Effector memory CD8-positive, alpha-beta T cell (primary cell): Measurements from ENCODE around the gene SUCLA2.

Source experiments
- ATAC-seq: fragments of 150-1000 bp; cut with Tn5 transposase; replicated peaks from 2 replicates; pipeline ENCODE4 v1.10.0; 2021; ENCODE audit warnings: mild to moderate bottlenecking, moderate library complexity
- DNase-seq, 3 experiments: peaks; one replicate each; pipeline ENCODE4 v3.0.0; 2021
- H3K27ac Mint-ChIP-seq, 2 donors: one replicate each; pipeline ENCODE4 v1.8.0; 2022; ENCODE audit warnings: mild to moderate bottlenecking in 2 of 2, mixed read lengths in 2 of 2, moderate library complexity in 2 of 2
- H3K27me3 Mint-ChIP-seq, 2 donors: one replicate each; pipeline ENCODE4 v1.8.0; 2022; ENCODE audit warnings: mixed read lengths in 2 of 2
- H3K36me3 Mint-ChIP-seq: one replicate; pipeline ENCODE4 v1.8.0; 2022; ENCODE audit warnings: mild to moderate bottlenecking, moderate library complexity, mixed read lengths; ENCODE audit not compliant: insufficient read depth
- H3K4me1 Mint-ChIP-seq, 2 donors: one replicate each; pipeline ENCODE4 v1.8.0; 2022; ENCODE audit warnings: low read depth in 2 of 2, mixed read lengths in 2 of 2
- H3K4me3 Mint-ChIP-seq, 2 donors: one replicate each; pipeline ENCODE4 v1.8.0; 2022; ENCODE audit warnings: mild to moderate bottlenecking in 2 of 2, mixed read lengths in 2 of 2, moderate library complexity in 2 of 2
- H3K9me3 Mint-ChIP-seq, 2 donors: one replicate each; pipeline ENCODE4 v1.8.0; 2022; ENCODE audit warnings: mixed read lengths in 2 of 2
- total RNA-seq, 9 experiments: gene quantifications; one replicate each; lab custom pipeline; 2026; lab: John Stamatoyannopoulos, UW

Gene SUCLA2
- 12.1 to 45.8 (median 35.6) reads per million in 9 experiments for total RNA-seq

DNA sequence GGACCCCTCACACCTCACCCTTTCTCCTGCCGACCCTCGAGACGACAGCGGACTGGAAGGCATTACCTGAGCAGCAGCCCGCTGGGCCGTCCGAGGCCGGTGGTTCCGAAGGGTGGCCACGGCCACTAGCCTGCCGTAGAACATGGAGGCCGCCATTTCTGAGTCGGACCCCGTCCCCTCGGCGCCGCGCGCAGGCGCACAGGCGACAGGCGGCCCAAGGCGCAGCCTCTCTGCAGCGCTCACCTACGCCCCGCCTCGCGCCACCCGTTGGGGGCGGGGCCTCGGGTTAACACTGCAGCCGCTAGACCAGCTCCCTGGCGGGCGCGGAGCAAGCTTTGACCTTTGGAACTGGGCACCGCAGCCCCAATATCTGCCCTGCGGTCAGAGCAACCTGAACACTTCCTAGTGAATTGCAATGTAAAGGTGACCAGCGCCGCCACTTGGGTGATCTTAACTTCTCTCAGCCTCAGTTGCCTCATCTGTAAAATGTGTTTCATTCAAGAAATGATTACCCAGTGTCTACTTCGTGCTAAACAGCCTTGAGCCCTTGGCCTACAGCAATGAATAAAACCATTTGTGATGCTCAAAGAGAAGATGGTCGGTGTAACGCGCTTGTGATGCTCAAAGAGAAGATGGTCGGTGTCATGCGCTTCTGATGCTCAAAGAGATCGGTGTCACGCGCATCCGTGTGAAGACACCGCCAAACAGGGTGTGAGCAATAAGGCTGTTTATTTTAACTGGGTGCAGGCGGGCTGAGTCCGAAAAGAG is at the start of gene SUCLA2:
Gene SUCLA2, minus strand, starts transcription at position 160 of the 768 bp plus-strand sequence. Its CDS starts 4 bp downstream, at position 156.
- Mint-ChIP-seq H3K27ac (peak within 1 kb of the TSS; percentile 90 to 92), H3K4me1 (peaks cover 24 to 40% of the 10 kb centered on the region in 2 donors), H3K36me3 (peaks cover 12% of the 10 kb centered on the region), H3K27me3 (no peaks in the 10 kb centered on the region), H3K4me3 (peak within 1 kb of the TSS; percentile 91 to 95), H3K9me3 (no peaks in the 10 kb centered on the region)
- peak; percentile 99 for ATAC-seq
- peak; percentile 83 to 89 (median 84) for DNase-seq

DNA sequence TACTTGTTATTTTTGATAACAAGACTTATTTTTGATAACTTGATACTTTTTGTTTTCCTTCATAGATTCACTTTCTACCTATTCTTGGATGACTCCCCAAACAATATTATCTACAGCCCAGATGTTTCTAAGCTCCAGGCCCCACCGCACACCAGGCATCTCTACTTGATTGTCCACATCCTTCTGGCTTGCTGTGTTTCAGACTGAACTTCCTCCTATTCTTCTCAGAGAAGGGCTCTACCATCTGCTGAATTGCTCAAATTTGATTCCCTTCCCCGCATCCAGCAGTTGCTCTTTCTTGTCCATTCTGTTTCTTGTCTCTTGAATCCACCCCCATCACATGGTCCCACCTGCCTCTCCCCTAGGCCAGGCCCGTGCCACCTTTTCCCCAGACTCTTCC is 49.5 kb upstream of the SUCLA2 start:
- no peak overlapping the region for H3K27ac Mint-ChIP-seq
- H3K27me3 Mint-ChIP-seq, result no peaks in the 10 kb centered on the region
- ATAC-seq (no peak), DNase-seq (no peak)
- no peaks in the 10 kb centered on the region for H3K9me3 Mint-ChIP-seq
- peaks cover 21% of the 10 kb centered on the region for H3K36me3 Mint-ChIP-seq
- H3K4me1 Mint-ChIP-seq, result peaks cover 0 to 2% of the 10 kb centered on the region in 2 donors
- no peak overlapping the region for H3K4me3 Mint-ChIP-seq

DNA sequence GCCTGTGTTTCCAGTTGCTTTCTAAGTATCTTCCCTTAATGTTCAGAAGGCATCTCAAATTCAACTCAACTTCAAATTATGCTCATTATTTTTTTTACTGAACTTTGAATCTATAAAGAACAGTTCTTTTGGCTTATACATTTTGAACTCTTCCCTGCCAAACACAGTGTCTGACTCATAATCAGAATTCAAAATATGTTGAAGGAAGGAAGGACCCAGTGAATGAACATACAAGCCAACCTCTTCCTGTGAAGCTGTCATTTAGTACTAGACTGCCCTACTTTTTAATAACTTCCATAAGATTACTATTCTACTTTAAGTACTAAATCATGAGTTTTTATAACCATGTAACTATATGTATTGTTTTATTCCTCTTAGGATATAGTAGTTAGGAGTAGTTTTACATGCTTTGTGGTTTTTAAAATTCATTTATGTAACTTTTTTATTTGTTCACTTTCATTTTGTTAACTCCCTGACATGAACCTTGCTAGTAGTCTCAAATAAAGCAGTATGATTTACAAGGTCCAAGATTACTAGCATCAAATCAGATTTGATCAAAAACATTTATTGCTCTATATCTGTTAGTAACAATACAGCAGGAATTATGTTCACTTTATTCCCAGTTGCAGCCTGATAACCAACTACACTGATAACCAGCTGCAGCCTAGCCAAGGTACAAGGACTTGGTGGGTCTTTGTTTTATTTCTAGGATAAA is 42.9 kb upstream of the SUCLA2 start:
- peak overlapping the region in 1 of 2 donors; percentile 61 for H3K27ac Mint-ChIP-seq
- H3K36me3 Mint-ChIP-seq, result peaks cover 16% of the 10 kb centered on the region
- no peaks in the 10 kb centered on the region for H3K9me3 Mint-ChIP-seq
- no peaks in the 10 kb centered on the region for H3K27me3 Mint-ChIP-seq
- DNase-seq, result no peak
- no peak for ATAC-seq
- H3K4me3 Mint-ChIP-seq, result no peak overlapping the region
- H3K4me1 Mint-ChIP-seq, result peaks cover 1 to 10% of the 10 kb centered on the region in 2 donors

DNA sequence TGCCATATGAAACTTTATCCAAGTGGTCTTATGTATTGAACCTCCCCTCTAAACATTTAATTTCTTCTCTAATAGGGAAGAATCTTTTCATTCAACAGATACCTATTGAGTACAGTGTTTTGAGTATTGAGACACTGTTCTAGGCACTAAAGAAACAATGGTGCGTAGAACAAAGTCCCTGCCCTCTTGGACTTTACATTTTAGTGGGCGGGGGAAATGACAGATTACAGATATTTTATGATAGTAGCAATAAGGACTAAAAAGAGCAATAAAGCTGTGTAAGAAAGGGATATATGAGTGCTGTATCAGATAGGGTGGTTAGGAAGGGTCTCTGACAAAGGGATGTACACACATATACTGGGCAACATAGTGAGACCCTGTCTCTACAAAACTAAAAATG is 41.8 kb upstream of the SUCLA2 start:
- DNase-seq (no peak), ATAC-seq (no peak)
- Mint-ChIP-seq H3K4me3 (no peak overlapping the region), H3K36me3 (peaks cover 21% of the 10 kb centered on the region), H3K9me3 (no peaks in the 10 kb centered on the region), H3K27ac (peak overlapping the region; percentile 17 to 55), H3K4me1 (peaks cover 8 to 13% of the 10 kb centered on the region in 2 donors), H3K27me3 (no peaks in the 10 kb centered on the region)

DNA sequence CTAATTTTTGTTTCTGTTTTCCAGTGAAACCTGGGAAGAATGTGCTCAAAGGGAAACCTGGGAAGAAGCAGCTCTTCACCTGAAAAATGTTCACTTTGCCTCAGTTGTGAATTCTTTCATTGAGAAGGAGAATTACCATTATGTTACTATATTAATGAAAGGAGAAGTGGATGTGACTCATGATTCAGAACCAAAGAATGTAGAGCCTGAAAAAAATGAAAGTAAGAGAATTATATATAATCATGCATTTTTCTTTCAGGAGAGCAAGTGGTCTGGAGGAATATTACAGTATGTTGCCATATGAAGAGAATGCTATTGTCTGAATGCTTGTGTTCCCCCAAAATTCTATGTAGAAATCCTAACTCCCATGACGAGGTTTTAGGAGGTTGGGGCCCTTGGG is 39.8 kb upstream of the SUCLA2 start:
- Mint-ChIP-seq H3K9me3 (no peaks in the 10 kb centered on the region), H3K4me1 (peaks cover 14 to 18% of the 10 kb centered on the region in 2 donors), H3K27ac (no peak overlapping the region), H3K4me3 (no peak overlapping the region), H3K27me3 (no peaks in the 10 kb centered on the region), H3K36me3 (peaks cover 20% of the 10 kb centered on the region)
- ATAC-seq (no peak), DNase-seq (no peak)

DNA sequence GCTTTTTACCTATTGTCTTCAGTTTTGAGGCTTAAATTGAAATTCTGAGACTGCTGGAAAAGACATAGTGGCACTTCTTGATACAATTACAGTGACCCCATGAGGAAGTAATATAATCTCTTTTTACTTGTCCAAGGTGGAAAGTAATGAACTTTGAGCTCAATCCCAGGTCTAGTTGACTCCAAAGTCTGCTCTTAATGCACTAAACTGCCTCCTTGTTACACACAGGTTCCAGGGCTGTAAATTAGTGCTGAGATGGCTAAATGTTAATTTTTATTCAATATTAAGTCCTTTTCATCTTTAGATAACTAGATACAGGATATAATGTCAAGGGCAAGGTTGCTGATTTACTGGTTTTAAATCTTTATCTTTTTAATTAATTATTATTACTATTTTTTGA is 39.0 kb upstream of the SUCLA2 start:
- no peaks in the 10 kb centered on the region for H3K9me3 Mint-ChIP-seq
- peaks cover 20% of the 10 kb centered on the region for H3K36me3 Mint-ChIP-seq
- H3K4me3 Mint-ChIP-seq, result peak overlapping the region in 1 of 2 donors; percentile 92
- H3K27me3 Mint-ChIP-seq, result no peaks in the 10 kb centered on the region
- H3K4me1 Mint-ChIP-seq, result peaks cover 14 to 18% of the 10 kb centered on the region in 2 donors
- H3K27ac Mint-ChIP-seq, result peak overlapping the region in 1 of 2 donors; percentile 44
- no peak for ATAC-seq
- DNase-seq, result no peak

DNA sequence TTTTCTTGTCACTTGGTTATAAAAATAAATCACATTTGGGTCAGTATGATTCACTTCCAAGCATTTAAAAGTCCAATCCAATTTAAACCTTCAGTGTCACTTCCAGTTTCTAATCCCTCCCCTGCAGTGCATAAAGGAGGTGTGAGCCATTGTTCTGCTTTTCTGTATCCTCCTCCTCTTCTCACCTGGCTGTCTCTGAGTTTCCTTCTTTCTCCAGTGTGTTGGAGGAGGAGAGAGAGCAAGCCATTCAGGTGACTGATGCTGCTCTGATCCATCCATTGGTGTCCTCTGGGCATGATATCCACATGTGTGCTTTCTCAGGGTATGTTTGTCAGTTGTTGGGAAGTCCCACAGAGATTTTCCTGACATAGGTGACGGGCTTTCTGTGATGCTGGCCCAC is 37.7 kb upstream of the SUCLA2 start:
- no peaks in the 10 kb centered on the region for H3K9me3 Mint-ChIP-seq
- no peak for DNase-seq
- H3K4me1 Mint-ChIP-seq, result peaks cover 18 to 24% of the 10 kb centered on the region in 2 donors
- no peaks in the 10 kb centered on the region for H3K27me3 Mint-ChIP-seq
- peak overlapping the region; percentile 88 to 92 for H3K4me3 Mint-ChIP-seq
- peaks cover 20% of the 10 kb centered on the region for H3K36me3 Mint-ChIP-seq
- peak overlapping the region; percentile 98 for H3K27ac Mint-ChIP-seq
- no peak for ATAC-seq

DNA sequence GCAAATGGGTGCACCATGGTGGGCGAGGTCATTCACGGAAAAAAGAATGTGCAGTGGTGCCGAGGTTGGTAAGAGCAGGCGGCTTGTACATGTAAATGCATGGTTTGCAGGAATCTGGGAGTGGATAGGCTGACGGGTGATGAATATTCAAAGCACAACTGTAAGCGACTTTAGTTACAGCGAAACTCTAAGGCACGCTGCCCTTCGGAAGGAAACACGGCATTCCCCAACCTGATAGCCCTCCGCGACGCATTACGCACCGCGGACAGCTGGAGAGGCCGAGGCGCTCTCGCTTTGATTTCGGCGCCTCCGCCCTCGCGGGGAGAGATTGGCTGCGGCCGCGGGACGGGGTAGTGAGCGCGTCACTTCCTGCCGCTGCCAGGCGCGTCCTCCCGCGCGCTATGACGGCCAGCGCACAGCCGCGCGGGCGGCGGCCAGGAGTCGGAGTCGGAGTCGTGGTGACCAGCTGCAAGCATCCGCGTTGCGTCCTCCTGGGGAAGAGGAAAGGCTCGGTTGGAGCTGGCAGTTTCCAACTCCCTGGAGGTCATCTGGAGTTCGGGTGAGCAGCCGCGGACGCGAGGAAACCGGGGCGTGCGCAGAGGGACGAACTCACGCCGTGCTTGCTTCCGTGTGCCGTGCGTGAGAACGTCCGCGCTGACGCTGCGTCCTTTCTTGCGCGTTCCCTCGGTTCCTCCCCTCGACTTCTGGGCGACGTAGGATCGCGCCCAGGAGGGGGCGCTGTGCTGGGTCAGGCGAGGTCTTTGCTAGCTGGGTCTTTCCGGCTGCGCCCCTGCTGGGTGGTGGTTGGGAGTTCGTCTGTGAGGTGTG is 36.5 kb upstream of the SUCLA2 start, which contains the start of gene NUDT15:
Gene NUDT15, plus strand, starts transcription at position 381 of the 828 bp plus-strand sequence. Its CDS starts 21 bp downstream, at position 402.
- Mint-ChIP-seq H3K4me1 (peaks cover 18 to 21% of the 10 kb centered on the region in 2 donors), H3K27ac (peak within 1 kb of the TSS; percentile 98), H3K27me3 (no peaks in the 10 kb centered on the region), H3K36me3 (peaks cover 20% of the 10 kb centered on the region), H3K4me3 (peak within 1 kb of the TSS; percentile 88 to 92), H3K9me3 (no peaks in the 10 kb centered on the region)
- ATAC-seq (peak; percentile 86), DNase-seq (peak; percentile 93 to 95 (median 95))

DNA sequence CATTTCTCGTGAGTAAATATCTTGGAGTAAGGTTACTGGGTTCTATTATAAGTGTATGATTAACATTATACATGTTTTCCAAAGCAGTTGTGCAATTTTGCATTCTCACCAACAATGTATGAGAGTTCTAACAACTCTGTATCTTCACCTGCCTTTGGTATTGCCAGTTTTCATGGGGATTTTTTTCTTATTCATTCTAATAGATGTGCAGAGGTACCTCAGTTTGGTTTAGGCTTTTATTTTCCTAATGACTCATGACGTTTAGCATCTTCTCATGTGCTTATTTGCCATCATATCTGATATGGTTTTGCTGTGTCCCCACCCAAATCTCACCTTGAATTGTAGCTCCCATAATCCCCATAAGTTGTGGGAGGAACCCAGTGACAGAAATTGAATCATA is 28.8 kb upstream of the SUCLA2 start:
- DNase-seq (no peak), ATAC-seq (no peak)
- H3K27ac Mint-ChIP-seq, result no peak overlapping the region
- H3K4me1 Mint-ChIP-seq, result peaks cover 4 to 5% of the 10 kb centered on the region in 2 donors
- H3K36me3 Mint-ChIP-seq, result peaks cover 5% of the 10 kb centered on the region
- H3K27me3 Mint-ChIP-seq, result no peaks in the 10 kb centered on the region
- H3K4me3 Mint-ChIP-seq, result no peak overlapping the region
- no peaks in the 10 kb centered on the region for H3K9me3 Mint-ChIP-seq

DNA sequence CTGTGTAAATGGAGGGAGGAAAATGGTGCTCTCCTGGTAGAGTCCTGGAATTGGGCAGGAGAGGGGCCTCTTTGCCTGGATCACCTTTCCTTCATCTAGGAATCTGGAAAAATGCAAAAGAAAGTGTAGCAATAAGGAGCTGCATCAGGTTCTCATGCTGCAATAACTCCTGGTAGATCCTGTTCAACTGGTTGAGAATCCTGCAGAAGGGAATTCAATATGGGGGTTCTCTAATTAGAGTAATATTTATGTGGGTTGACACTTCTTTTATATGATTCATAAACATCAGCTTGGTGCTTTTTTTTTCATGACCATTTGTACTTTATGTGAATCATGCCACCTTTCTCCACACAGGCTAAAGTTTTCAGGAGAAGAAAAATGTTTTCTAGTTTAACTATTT is 27.0 kb upstream of the SUCLA2 start:
- DNase-seq (no peak), ATAC-seq (no peak)
- H3K4me3 Mint-ChIP-seq, result no peak overlapping the region
- H3K4me1 Mint-ChIP-seq, result no peaks in the 10 kb centered on the region
- H3K27me3 Mint-ChIP-seq, result no peaks in the 10 kb centered on the region
- no peaks in the 10 kb centered on the region for H3K9me3 Mint-ChIP-seq
- no peak overlapping the region for H3K27ac Mint-ChIP-seq
- peaks cover 5% of the 10 kb centered on the region for H3K36me3 Mint-ChIP-seq

DNA sequence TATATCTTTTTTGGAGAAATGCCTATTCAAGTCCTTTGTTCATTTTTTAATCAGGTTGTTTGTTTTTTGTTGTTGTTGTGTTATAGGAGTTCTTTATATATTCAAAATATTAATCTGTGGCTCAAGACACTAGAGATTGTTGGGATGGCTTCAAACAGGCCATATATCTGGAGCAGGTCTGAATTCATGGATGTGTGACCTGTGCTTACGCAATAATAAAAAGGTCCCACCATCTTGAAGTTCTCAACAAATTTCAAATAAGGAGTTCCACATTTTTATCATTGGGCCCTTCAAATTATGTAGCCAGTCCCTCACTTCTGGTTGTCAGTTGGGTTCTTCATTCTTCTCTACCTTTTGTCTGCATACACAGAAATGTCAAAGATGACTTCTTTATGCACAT is 18.7 kb upstream of the SUCLA2 start:
- H3K4me1 Mint-ChIP-seq, result peaks cover 2 to 4% of the 10 kb centered on the region in 2 donors
- no peak overlapping the region for H3K27ac Mint-ChIP-seq
- no peak overlapping the region for H3K4me3 Mint-ChIP-seq
- H3K27me3 Mint-ChIP-seq, result no peaks in the 10 kb centered on the region
- ATAC-seq, result no peak
- no peaks in the 10 kb centered on the region for H3K36me3 Mint-ChIP-seq
- H3K9me3 Mint-ChIP-seq, result no peaks in the 10 kb centered on the region
- DNase-seq, result no peak

DNA sequence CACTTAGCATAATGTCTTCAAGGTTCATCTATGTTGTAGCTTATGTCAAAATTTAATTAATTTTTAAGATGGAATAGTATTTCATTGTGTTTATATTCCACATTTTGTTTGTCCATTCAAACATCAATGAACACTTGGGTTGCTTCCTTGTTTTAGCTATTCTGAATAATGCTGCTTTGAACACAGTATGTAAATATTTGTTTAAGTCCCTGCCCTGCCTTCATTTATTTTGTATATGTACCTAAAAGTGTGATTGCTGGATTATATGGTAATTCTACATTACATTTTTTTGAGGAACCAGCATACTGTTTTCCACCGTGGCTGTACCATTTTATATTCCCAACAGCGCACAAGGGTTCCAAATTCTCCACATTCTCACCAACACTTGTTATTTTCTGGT is 17.6 kb upstream of the SUCLA2 start:
- Mint-ChIP-seq H3K9me3 (no peaks in the 10 kb centered on the region), H3K27me3 (no peaks in the 10 kb centered on the region), H3K4me3 (no peak overlapping the region), H3K27ac (no peak overlapping the region), H3K36me3 (no peaks in the 10 kb centered on the region), H3K4me1 (peaks cover 2 to 4% of the 10 kb centered on the region in 2 donors)
- no peak for DNase-seq
- no peak for ATAC-seq

DNA sequence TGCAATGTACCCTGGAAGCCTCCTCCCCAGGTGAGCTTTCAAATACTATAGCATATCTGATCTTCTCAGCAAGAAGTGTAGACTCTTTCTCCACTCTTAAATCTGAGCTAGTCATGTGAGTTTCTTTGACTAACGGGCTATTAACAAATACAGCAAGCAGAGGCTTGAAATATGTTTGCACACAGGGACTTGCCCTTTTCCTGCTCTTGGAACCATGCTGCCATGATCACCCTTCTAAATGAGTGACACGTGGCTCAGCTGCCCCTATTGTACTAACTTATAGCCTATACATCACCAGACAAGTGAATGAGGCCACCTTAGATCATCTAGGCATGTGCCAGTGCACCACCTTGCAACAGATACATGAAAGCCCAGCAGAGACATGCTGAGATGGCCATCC is 13.3 kb upstream of the SUCLA2 start:
- Mint-ChIP-seq H3K4me3 (no peak overlapping the region), H3K4me1 (peaks cover 0 to 4% of the 10 kb centered on the region in 2 donors), H3K36me3 (no peaks in the 10 kb centered on the region), H3K27me3 (no peaks in the 10 kb centered on the region), H3K27ac (no peak overlapping the region), H3K9me3 (no peaks in the 10 kb centered on the region)
- no peak for DNase-seq
- ATAC-seq, result no peak
